SU-DHL-6 (cell line): Measurements from ENCODE around the gene ARL15.

ENCODE experiments used
- H2AFZ ChIP-seq: fragments of 200-600 bp; sonication (generic); 2 replicates; pipeline ENCODE4 v1.6.1; 2014; ENCODE audit warnings: low read depth, mild to moderate bottlenecking, moderate library complexity, mixed read lengths, antibody characterized with exemption, low read length; ENCODE audit not compliant: severe bottlenecking
- H3F3A ChIP-seq: fragments of 200-600 bp; shearing (Covaris generic); 2 replicates; pipeline ENCODE4 v1.6.0; 2016; ENCODE audit warnings: antibody characterized with exemption, mild to moderate bottlenecking; ENCODE audit not compliant: insufficient read depth
- H3K27ac ChIP-seq: fragments of 200-600 bp; sonication (generic); 2 replicates; pipeline ENCODE4 v1.5.1; 2016; ENCODE audit warnings: low read depth, mild to moderate bottlenecking, low read length, moderate library complexity, mixed read lengths
- H3K27me3 ChIP-seq: fragments of 200-600 bp; sonication (generic), shearing (Covaris generic); 2 replicates; pipeline ENCODE4 v1.6.0; 2014; ENCODE audit warnings: mild to moderate bottlenecking, low read length
- H3K36me3 ChIP-seq: fragments of 200-600 bp; sonication (generic); 2 replicates; pipeline ENCODE4 v1.6.1; 2014; ENCODE audit warnings: mild to moderate bottlenecking, low read length, mixed read lengths
- H3K4me2 ChIP-seq: fragments of 300-600, 200-600 bp; shearing (Covaris generic), sonication (generic); 2 replicates; pipeline ENCODE4 v1.6.0; 2014; ENCODE audit warnings: low read length, low read depth, mild to moderate bottlenecking; ENCODE audit not compliant: poor library complexity, severe bottlenecking
- H3K4me3 ChIP-seq: fragments of 200-600 bp; sonication (generic); 2 replicates; pipeline ENCODE4 v1.5.1; 2014; ENCODE audit warnings: antibody characterized with exemption, low read length, mild to moderate bottlenecking, mixed read lengths; ENCODE audit not compliant: insufficient read depth, poor library complexity, severe bottlenecking
- H3K79me2 ChIP-seq: fragments of 200-600 bp; sonication (generic); 2 replicates; pipeline ENCODE4 v1.6.1; 2014; ENCODE audit warnings: mild to moderate bottlenecking, low read length, moderate library complexity; ENCODE audit not compliant: insufficient read depth
- H3K9ac ChIP-seq: fragments of 200-600 bp; sonication (generic); 2 replicates; pipeline ENCODE4 v1.7.0; 2014; ENCODE audit warnings: mild to moderate bottlenecking, low read length
- H3K9me2 ChIP-seq: fragments of 200-600 bp; sonication (generic); replicated peaks from 2 replicates; pipeline ENCODE4 v1.6.1; 2014; ENCODE audit warnings: low read length; ENCODE audit not compliant: insufficient read depth
- H3K9me3 ChIP-seq: fragments of 200-600 bp; sonication (generic); 2 replicates; pipeline ENCODE4 v1.6.1; 2014; ENCODE audit warnings: low read length, mixed read lengths; ENCODE audit not compliant: insufficient read depth
- H4K20me1 ChIP-seq: fragments of 200-600 bp; sonication (generic); 2 replicates; pipeline ENCODE4 v1.6.1; 2014; ENCODE audit warnings: low read depth, mild to moderate bottlenecking, antibody characterized with exemption, low read length, moderate library complexity, mixed read lengths
- CTCF ChIP-seq: fragments of 200-600 bp; sonication (generic); IDR thresholded peaks from one replicate; pipeline ENCODE4 v1.5.1; 2017; ENCODE audit warnings: antibody characterized with exemption, mild to moderate bottlenecking, low read length, moderate library complexity; ENCODE audit not compliant: insufficient read depth, poor library complexity, severe bottlenecking
- EZH2phosphoT487 ChIP-seq: fragments of 200-600 bp; sonication (generic), shearing (Covaris generic); conservative IDR thresholded peaks from 2 replicates; pipeline ENCODE4 v1.6.1; 2018; ENCODE audit warnings: mild to moderate bottlenecking, antibody characterized with exemption, low read length, moderate library complexity, mixed read lengths

The ARL15 gene

DNA sequence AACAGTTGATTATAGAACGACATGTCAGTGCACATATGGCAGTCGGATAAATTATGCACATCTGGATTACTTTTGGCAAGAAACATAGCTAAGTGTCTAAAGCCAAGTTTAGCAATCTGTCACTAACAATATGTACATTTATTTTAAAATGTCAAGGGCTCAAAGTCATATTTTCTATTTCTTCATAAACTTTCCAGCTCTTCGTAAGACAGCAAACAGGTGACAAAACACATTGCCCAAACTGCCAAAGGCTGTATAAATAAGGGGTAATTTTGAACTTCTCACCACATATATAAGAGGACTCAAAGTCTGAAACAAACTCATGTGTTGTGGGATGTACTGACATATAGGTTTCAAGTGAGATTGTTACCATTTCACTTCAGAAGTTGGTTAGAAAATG is 237.2 kb downstream of the ARL15 start:
- H3K27me3 ChIP-seq = no peaks in the 10 kb centered on the region
- H3K4me2 ChIP-seq = no peak overlapping the region
- no peak overlapping the region for H2AFZ ChIP-seq
- TF ChIP-seq CTCF = no peak
- no peak for TF ChIP-seq EZH2phosphoT487
- H3K79me2 ChIP-seq = no peaks in the 10 kb centered on the region
- no peaks in the 10 kb centered on the region for H3F3A ChIP-seq
- H3K36me3 ChIP-seq = no peaks in the 10 kb centered on the region
- no peaks in the 10 kb centered on the region for H3K9me3 ChIP-seq
- H4K20me1 ChIP-seq = no peaks in the 10 kb centered on the region
- no peak overlapping the region for H3K9ac ChIP-seq
- H3K9me2 ChIP-seq = no peaks in the 10 kb centered on the region
- H3K4me3 ChIP-seq = no peak overlapping the region
- H3K27ac ChIP-seq = no peak overlapping the region

- no peaks in the 10 kb centered on the region for H3K36me3 ChIP-seq
Measured at GRCh38 chr5:54066433-54066832, 243.9 kb downstream of the ARL15 start.

GRCh38 chr5:54063817-54064216 is 246.6 kb downstream of the ARL15 start:
- Histone ChIP-seq H3K27me3 (no peaks in the 10 kb centered on the region), H3K36me3 (no peaks in the 10 kb centered on the region), H3K9me2 (no peaks in the 10 kb centered on the region), H3K9ac (no peak overlapping the region), H3K9me3 (no peaks in the 10 kb centered on the region), H3K4me3 (no peak overlapping the region), H3K27ac (no peak overlapping the region), H3K4me2 (no peak overlapping the region), H2AFZ (no peak overlapping the region), H3F3A (no peaks in the 10 kb centered on the region), H4K20me1 (no peaks in the 10 kb centered on the region), H3K79me2 (no peaks in the 10 kb centered on the region)
- TF ChIP-seq EZH2phosphoT487 (no peak), CTCF (no peak)

More at GRCh38 chr5:54066433-54066832, 243.9 kb downstream of the ARL15 start:
- Histone ChIP-seq H2AFZ (no peak overlapping the region), H3K79me2 (no peaks in the 10 kb centered on the region), H3K9me2 (no peaks in the 10 kb centered on the region), H3K4me3 (no peak overlapping the region), H3K27ac (no peak overlapping the region), H3K9ac (no peak overlapping the region), H3K4me2 (no peak overlapping the region), H3K27me3 (no peaks in the 10 kb centered on the region), H3K9me3 (no peaks in the 10 kb centered on the region), H4K20me1 (no peaks in the 10 kb centered on the region), H3F3A (no peaks in the 10 kb centered on the region)
- TF ChIP-seq CTCF (no peak), EZH2phosphoT487 (no peak)
